Osteocyte (in vitro differentiated cells): Measurements from ENCODE around the gene STK16. TPM values are rescaled to one million over a fixed set of nuclear protein-coding genes. Genes with fewer than 3 reads are reported as not detected.

Experiments
- DNase-seq: peaks from one replicate; pipeline ENCODE4 v3.0.0; 2021; ENCODE audit warnings: mixed read lengths; ENCODE audit not compliant: unreplicated experiment; ENCODE audit errors: extremely low spot score
- H3K27ac Mint-ChIP-seq: one replicate; pipeline ENCODE4 v1.8.0; 2021; ENCODE audit warnings: mild to moderate bottlenecking, mixed read lengths; ENCODE audit not compliant: unreplicated experiment
- H3K27me3 Mint-ChIP-seq: one replicate; pipeline ENCODE4 v1.8.0; 2021; ENCODE audit warnings: mixed read lengths; ENCODE audit not compliant: unreplicated experiment
- H3K36me3 Mint-ChIP-seq: one replicate; pipeline ENCODE4 v1.8.0; 2021; ENCODE audit warnings: mixed read lengths; ENCODE audit not compliant: unreplicated experiment
- H3K4me1 Mint-ChIP-seq: one replicate; pipeline ENCODE4 v1.8.0; 2021; ENCODE audit warnings: mixed read lengths; ENCODE audit not compliant: unreplicated experiment
- H3K4me3 Mint-ChIP-seq: one replicate; pipeline ENCODE4 v1.8.0; 2021; ENCODE audit warnings: mild to moderate bottlenecking, moderate library complexity, mixed read lengths; ENCODE audit not compliant: unreplicated experiment
- H3K9me3 Mint-ChIP-seq: one replicate; pipeline ENCODE4 v1.8.0; 2021; ENCODE audit warnings: mixed read lengths; ENCODE audit not compliant: unreplicated experiment
- CTCF ChIP-seq: fragments of 200-600 bp; sonication (generic); IDR thresholded peaks from 2 replicates; pipeline ENCODE4 v1.5.0; 2021; ENCODE audit warnings: antibody characterized with exemption, mild to moderate bottlenecking, moderate library complexity
- total RNA-seq: library from RNA; stranded (reverse); gene quantifications from 2 replicates; pipeline ENCODE4 v1.2.1, GENCODE V29; 2021

Gene STK16
- total RNA-seq, 1 donor from 2014 or later: 28.3 TPM

GRCh38 chr2:219277703-219278654 is 32.7 kb downstream of the STK16 start:
- no peaks in the 10 kb centered on the region for H3K27me3 Mint-ChIP-seq
- DNase-seq: peak; percentile 93
- H3K4me1 Mint-ChIP-seq: peaks cover 40% of the 10 kb centered on the region
- H3K27ac Mint-ChIP-seq: peak overlapping the region; percentile 98
- TF ChIP-seq CTCF: peak; percentile 98
- peaks cover 4% of the 10 kb centered on the region for H3K36me3 Mint-ChIP-seq
- H3K9me3 Mint-ChIP-seq: no peaks in the 10 kb centered on the region
- H3K4me3 Mint-ChIP-seq: peak overlapping the region; percentile 84

DNA sequence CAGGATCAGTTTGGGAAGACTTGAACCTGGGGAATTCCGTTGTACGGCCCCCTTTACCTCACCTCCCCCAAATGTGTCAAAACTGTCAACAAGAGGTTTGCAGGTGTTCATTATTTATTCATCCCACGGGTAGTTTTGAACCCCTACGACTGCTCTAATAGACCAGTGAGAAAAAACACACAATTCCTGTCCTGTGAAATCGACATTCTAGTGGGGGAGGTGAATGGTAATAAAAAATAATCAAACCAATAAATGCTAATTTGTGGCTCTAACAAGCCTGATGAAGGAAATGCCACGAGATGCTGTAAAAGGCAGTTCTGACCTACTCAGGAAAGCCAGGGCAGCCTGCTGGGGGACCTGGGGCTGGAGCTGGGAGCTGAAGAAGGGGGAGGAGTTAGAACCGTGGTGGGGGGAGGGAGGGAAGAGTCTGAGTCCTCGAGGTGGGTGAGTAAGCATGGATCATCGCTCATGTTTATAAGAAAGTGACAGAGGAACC is 33.4 kb downstream of the STK16 start:
- no peaks in the 10 kb centered on the region for H3K27me3 Mint-ChIP-seq
- peak overlapping the region; percentile 98 for H3K27ac Mint-ChIP-seq
- peaks cover 6% of the 10 kb centered on the region for H3K36me3 Mint-ChIP-seq
- H3K4me3 Mint-ChIP-seq: peak overlapping the region; percentile 84
- H3K9me3 Mint-ChIP-seq: no peaks in the 10 kb centered on the region
- H3K4me1 Mint-ChIP-seq: peaks cover 39% of the 10 kb centered on the region
- no peak for DNase-seq
- TF ChIP-seq CTCF: no peak

DNA sequence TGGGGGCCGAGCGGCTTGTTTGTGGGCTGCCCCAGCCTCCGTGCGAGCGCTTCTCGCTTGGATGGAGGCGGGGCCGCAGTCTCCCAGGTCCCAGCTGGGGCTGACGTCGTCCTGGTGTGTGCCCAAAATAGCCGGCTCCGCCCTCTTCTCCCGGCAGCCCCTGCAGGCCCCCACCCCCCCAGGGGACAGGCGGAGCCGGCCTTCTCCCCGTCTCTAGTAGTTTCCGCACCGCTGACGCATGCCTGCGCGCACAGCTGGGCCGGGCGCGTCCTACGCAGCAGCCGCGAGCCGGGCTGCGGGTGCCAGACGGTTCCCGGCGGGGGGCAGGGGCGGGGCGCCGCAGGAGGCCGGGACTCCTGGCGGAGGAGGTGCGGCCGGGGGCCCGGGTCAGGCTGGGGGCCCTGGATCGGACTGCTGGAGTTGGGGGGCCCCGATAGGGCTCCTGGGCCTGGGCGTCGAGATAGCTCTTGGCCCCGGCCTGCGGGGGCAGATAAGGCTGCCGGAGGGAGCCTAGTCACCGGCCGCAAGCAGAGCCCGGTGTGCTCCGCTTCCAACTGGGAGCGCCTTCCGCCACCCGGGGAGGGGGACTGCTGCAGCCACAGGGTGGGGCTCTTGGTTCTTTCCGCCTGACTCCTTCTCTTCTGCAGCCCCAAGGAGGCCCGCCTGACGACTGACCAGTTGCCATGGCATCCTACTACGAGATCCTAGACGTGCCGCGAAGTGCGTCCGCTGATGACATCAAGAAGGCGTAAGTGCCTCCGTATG is 34.1 kb downstream of the STK16 start, which contains the start of gene DNAJB2:
Gene DNAJB2 (plus strand): TSS at position 216 of the 765 bp plus-strand sequence. CDS start 468 bp downstream, at position 684.
- Mint-ChIP-seq H3K27ac (peak within 1 kb of the TSS; percentile 98), H3K4me1 (peaks cover 32% of the 10 kb centered on the region)

GRCh38 chr2:219279916-219280516 is 34.7 kb downstream of the STK16 start:
- no peaks in the 10 kb centered on the region for H3K9me3 Mint-ChIP-seq
- peak overlapping the region; percentile 84 for H3K4me3 Mint-ChIP-seq
- H3K36me3 Mint-ChIP-seq: peaks cover 6% of the 10 kb centered on the region
- peak overlapping the region; percentile 94 for H3K27ac Mint-ChIP-seq
- no peak for TF ChIP-seq CTCF
- DNase-seq: no peak
- H3K27me3 Mint-ChIP-seq: no peaks in the 10 kb centered on the region
- peaks cover 26% of the 10 kb centered on the region for H3K4me1 Mint-ChIP-seq

More for the DNA sequence above, 34.1 kb downstream of the STK16 start, which contains the start of gene DNAJB2:
- H3K27me3 Mint-ChIP-seq: no peaks in the 10 kb centered on the region
- H3K36me3 Mint-ChIP-seq: peaks cover 6% of the 10 kb centered on the region
- peak; percentile 22 for TF ChIP-seq CTCF
- H3K4me3 Mint-ChIP-seq: peak within 1 kb of the TSS; percentile 84
- DNase-seq: peak; percentile 99
- no peaks in the 10 kb centered on the region for H3K9me3 Mint-ChIP-seq
